Measurements from ENCODE around the gene REM2. TPM values are rescaled to one million over a fixed set of nuclear protein-coding genes. Genes with fewer than 3 reads are reported as not detected.
A peak's percentile ranks its signal among the peaks of the same experiment; 100 is the strongest.
"Not testable (repeated sequence)": the region's sequence is repeated elsewhere in the genome, so short reads cannot be mapped to it uniquely, and the experiment has no call there.

Gene REM2
- total RNA-seq, 1 experiment from 2014 or later = 0.73 TPM

DNA sequence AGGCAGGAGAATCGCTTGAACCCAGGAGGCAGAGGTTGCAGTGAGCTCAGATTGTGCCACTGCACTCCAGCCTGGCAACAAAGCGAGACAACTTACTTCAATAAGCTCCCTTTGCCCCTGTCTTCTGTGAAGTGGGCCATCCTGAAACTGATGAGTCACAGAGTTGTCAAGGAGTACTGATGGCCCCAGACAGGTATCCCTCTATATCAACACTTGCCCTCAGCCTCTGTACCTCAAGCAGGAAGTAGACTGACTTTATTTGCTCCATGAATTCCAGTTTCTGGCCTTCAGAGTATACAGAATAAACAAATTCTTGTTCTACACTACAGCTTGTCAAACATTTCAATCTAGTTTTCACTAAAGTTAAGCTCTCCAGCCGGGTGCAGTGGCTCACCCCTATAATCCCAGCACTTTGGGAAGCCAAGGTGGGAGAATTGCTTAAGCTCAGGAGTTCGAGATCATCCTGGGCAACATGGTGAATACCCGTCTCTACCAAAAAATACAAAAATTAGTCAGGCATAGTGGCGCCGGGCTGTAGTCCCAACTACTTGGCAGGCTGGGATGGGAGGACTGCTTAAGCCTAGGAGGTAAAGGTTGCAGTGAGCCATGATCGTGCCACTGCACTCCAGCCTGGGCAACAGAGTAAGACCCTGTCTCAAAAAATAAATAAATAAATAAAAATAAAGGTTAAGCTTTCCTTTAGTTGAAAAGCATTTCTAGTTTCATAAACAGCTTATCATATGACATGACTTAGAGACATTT, 27.9 kb upstream of the REM2 start:
- Histone ChIP-seq H3K36me3 (replicated peaks; ENCODE audit: control insufficient read depth, insufficient read depth, low read length) (no peaks in the 10 kb centered on the region), H3K27me3 (ENCODE audit: control insufficient read depth, insufficient read depth, low read length) (no peaks in the 10 kb centered on the region)
- no peak for DNase-seq

DNA sequence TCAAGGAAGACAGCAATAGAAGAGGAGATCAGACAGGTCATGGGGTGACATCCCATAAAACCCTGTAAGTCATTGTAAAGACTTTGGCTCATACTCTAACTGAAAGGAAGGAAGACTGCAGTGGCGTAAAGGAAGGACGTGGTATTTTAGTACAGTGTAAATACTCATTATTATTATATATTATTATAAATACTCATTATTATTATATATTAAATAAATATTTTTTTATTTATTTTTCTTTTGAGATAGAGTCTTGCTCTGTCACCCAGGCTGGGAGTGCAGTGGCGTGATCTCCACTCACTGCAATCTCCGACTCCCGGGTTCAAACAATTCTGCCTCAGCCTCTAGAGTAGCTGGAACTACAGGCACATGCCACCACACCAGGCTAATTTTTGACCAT, 26.6 kb upstream of the REM2 start:
- Histone ChIP-seq H3K27me3 (ENCODE audit: control insufficient read depth, insufficient read depth, low read length) (no peaks in the 10 kb centered on the region), H3K4me3 (ENCODE audit: insufficient read depth, low read depth, low read length) (no peak overlapping the region), H3K36me3 (replicated peaks; ENCODE audit: control insufficient read depth, insufficient read depth, low read length) (no peaks in the 10 kb centered on the region)
- no peak for DNase-seq

More for the DNA sequence above, 27.9 kb upstream of the REM2 start:
- H3K4me3 ChIP-seq (ENCODE audit: insufficient read depth, low read depth, low read length) = no peak overlapping the region

DNA sequence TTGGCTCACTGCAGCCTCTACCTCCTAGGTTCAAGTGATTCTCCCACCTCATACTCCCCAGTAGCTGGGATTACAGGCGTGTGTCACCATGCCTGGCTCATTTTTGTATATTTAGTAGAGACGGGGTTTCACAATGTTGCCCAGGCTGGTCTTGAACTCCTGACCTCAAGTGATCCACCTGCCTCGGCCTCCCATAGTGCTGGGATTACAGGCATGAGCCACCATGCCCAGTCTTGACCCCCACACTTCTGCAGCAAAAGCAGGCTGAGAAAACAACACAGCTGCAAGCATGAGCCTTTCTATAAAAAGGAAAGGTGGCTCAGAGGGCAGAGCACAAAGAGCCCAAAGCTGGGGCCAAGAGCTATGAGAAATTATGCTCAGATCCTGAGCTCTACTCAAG, 22.6 kb upstream of the REM2 start:
- H3K36me3 ChIP-seq (replicated peaks; ENCODE audit: control insufficient read depth, insufficient read depth, low read length); H3K4me3 ChIP-seq (ENCODE audit: insufficient read depth, low read depth, low read length); DNase-seq; H3K27me3 ChIP-seq (ENCODE audit: control insufficient read depth, insufficient read depth, low read length): not testable (repeated sequence)

DNA sequence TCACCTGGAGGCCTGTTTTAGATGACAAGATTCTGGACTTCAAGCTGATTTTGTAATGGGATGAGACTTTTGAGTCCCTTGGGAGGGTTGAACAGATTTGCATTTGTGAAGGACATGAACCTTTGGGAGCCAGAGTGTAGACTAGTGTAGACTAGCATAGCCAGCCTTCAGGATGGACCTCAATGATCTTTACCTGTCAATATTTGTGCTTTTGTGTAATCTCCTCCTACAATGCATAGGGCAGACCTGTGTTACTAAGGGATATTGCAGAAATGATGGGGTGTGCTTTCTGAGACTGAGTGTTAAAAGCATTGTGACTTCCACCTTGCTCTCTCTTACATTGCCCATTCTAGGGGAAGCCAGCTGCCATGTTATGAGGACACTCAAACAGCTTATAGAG, 21.4 kb upstream of the REM2 start:
- DNase-seq = peak; percentile 0
- Histone ChIP-seq H3K4me3 (ENCODE audit: insufficient read depth, low read depth, low read length) (no peak overlapping the region), H3K36me3 (replicated peaks; ENCODE audit: control insufficient read depth, insufficient read depth, low read length) (no peaks in the 10 kb centered on the region), H3K27me3 (ENCODE audit: control insufficient read depth, insufficient read depth, low read length) (no peaks in the 10 kb centered on the region)

DNA sequence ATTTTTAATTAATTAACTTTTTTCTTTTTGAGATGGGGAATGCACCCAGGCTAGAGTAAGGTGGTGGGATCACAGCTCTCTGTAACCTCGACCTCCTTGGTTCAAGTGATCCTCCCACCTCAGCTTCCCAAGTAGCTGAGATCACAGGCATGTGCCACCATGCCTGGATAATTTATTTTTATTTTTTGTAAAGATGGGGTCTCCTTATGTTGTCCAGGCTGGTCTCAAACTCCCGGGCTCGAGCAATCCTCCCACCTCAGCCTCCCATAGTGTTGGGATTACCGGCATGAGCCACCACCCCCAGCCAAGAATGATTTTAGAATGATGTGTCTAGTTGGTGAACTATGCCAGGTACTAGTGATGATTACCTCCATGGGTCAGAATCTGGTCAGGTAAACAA, 18.0 kb upstream of the REM2 start:
- Histone ChIP-seq H3K27me3 (ENCODE audit: control insufficient read depth, insufficient read depth, low read length) (no peaks in the 10 kb centered on the region), H3K4me3 (ENCODE audit: insufficient read depth, low read depth, low read length) (no peak overlapping the region), H3K36me3 (replicated peaks; ENCODE audit: control insufficient read depth, insufficient read depth, low read length) (no peaks in the 10 kb centered on the region)
- no peak for DNase-seq

DNA sequence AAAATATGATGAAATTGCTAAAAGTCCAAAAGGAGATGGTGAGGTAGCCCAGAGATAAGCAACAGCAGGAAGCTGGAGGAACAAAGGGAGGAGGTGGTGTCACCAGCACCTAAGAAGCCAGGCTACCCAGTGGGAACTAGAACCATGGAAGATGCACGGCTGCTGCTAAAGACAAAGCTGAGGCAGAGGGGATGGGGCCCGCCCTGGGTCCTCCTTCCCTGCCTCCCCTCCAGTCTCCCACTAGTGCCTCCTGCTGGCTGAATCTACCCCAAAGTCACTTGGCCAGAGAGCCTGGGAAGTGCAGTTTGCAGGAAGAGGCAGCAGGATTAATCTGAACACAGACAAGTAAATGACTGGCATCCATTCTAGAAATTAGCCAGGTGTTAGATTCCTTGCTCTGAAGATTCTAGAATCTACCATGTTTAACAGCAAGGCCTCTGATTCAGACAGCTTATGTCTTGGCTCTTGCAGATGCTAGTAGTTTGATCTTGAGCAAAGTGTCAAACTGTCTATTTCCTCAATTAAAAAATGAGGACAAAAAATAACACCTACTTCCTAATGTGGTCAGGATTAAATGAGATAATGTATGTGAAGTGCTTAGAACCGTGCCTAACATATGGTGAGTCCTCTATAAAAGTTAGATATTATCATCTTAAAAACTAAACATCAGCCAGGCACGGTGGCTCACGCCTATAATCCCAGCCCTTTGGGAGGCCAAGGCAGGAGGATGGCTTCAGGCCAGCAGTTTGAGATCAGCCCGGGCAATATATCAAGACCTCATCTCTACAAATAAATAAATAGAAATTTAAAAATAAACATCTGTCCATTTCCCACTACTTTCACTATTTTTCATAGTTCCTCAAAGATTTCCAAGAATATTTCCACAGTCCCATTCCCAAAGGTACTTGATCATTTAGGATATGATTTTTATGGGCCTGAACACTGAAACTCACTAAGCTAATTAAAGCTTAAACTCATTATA, 17.3 kb upstream of the REM2 start:
- Histone ChIP-seq H3K36me3 (replicated peaks; ENCODE audit: control insufficient read depth, insufficient read depth, low read length) (no peaks in the 10 kb centered on the region), H3K27me3 (ENCODE audit: control insufficient read depth, insufficient read depth, low read length) (no peaks in the 10 kb centered on the region), H3K4me3 (ENCODE audit: insufficient read depth, low read depth, low read length) (no peak overlapping the region)
- peak; percentile 89 for DNase-seq

DNA sequence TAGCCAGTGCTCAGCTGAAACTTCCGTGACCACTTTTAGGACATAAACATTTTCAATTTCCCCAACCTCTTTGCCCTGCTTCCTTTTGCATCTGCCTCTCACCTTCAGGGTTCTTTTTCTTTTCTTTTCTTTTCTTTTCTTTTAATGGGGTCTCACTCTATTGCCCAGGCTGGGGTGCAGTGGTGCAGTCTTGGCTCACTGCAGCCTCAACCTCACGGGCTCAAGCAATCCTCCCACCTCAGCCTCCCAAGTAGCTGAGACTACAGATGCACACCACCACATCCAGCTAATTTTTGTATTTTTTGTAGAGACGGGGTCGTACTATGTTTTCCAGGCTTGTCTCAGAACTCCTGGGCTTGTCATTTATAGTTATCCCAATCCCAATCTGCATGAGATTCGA, 16.1 kb upstream of the REM2 start:
- no peak for DNase-seq
- no peaks in the 10 kb centered on the region for H3K36me3 ChIP-seq (replicated peaks; ENCODE audit: control insufficient read depth, insufficient read depth, low read length)
- no peak overlapping the region for H3K4me3 ChIP-seq (ENCODE audit: insufficient read depth, low read depth, low read length)
- H3K27me3 ChIP-seq (ENCODE audit: control insufficient read depth, insufficient read depth, low read length) = no peaks in the 10 kb centered on the region

DNA sequence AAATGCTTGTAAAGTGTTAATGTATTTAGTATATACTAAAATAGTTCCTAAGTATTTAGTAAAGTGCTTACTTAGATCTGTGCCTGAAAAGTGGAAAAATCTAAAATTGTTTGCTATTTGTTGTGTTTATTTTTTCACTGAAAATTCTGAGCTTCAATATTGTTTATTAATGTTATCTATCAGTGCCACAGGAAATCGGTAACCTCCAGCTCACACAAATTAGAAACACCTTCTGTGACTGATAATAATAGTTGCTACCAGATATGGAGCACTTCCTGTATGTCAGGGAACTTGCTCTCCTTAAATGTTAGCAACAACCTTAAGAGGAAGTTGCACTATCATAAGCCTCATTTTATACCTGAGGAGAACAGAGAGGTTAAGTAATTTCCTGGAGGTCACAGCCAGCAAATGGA, 12.2 kb upstream of the REM2 start:
- H3K4me3 ChIP-seq (ENCODE audit: insufficient read depth, low read depth, low read length) = peak overlapping the region; percentile 86
- peaks cover 2% of the 10 kb centered on the region for H3K36me3 ChIP-seq (replicated peaks; ENCODE audit: control insufficient read depth, insufficient read depth, low read length)
- DNase-seq = no peak
- H3K27me3 ChIP-seq (ENCODE audit: control insufficient read depth, insufficient read depth, low read length) = no peaks in the 10 kb centered on the region

DNA sequence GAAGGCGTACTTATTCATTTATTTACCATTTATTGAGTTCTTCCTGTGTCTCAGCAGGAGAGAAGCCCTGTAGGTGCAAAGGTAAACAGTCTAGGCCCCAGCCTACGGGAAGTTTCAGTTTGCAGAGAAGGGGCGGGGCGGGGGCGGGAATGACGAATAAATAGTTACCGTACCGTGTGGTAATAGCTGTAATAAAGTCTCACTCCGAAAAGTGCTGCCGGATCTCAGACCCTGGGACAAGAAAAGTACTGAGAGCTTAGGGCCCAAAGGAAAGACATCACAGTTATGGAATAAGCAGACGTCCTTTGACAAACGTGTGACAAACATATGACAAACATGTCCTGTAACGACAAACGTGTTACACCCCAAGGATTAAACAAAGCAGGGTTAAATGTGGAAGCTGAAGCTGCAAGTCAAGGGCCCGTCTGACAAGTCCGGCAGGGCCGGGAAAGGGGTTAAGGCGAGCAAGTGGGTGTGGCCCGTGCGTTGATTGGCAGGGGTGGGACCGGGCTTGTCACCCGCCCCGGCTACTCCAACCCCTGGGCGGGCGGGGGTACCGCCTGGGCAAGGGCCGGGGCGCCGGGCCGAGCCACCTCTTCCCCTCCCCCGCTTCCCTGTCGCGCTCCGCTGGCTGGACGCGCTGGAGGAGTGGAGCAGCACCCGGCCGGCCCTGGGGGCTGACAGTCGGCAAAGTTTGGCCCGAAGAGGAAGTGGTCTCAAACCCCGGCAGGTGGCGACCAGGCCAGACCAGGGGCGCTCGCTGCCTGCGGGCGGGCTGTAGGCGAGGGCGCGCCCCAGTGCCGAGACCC, 11.6 kb upstream of the REM2 start, which contains the start of gene LRP10:
TSS of gene LRP10 (plus strand) at position 517 of the 809 bp plus-strand sequence. CDS start 564 bp downstream, outside the sequence.
- H3K27me3 ChIP-seq (ENCODE audit: control insufficient read depth, insufficient read depth, low read length) = no peaks in the 10 kb centered on the region
- peak; percentile 98 for DNase-seq
- H3K4me3 ChIP-seq (ENCODE audit: insufficient read depth, low read depth, low read length) = peak within 1 kb of the TSS; percentile 86
- H3K36me3 ChIP-seq (replicated peaks; ENCODE audit: control insufficient read depth, insufficient read depth, low read length) = peaks cover 2% of the 10 kb centered on the region

DNA sequence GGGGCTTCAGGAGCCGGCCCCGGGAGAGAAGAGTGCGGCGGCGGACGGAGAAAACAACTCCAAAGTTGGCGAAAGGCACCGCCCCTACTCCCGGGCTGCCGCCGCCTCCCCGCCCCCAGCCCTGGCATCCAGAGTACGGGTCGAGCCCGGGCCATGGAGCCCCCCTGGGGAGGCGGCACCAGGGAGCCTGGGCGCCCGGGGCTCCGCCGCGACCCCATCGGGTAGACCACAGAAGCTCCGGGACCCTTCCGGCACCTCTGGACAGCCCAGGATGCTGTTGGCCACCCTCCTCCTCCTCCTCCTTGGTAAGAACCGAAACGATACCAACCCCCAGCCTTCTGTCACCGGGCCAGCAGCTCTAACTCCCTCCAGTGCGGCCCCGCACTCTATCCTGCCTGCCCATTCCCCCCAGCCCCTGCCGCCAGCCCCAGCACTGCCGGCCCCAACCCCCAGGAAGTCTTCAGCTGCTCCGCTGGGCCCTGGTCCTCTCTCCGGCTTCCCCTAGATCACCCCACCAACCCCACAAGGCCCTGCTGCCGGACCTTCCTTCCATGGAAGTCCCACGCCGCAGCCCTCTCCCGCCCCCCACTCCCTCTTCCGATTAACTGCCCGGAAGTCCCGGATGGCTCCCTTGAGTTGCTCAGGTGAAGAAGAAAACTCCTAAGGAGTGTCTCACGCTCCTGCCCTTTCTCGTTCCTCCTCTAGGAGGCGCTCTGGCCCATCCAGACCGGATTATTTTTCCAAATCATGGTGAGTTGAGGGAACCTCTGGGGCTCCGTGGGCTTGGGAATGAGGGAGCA, 10.8 kb upstream of the REM2 start:
- H3K36me3 ChIP-seq (replicated peaks; ENCODE audit: control insufficient read depth, insufficient read depth, low read length) = peaks cover 2% of the 10 kb centered on the region
- H3K4me3 ChIP-seq (ENCODE audit: insufficient read depth, low read depth, low read length) = peak overlapping the region; percentile 86
- peak; percentile 94 for DNase-seq
- no peaks in the 10 kb centered on the region for H3K27me3 ChIP-seq (ENCODE audit: control insufficient read depth, insufficient read depth, low read length)

DNA sequence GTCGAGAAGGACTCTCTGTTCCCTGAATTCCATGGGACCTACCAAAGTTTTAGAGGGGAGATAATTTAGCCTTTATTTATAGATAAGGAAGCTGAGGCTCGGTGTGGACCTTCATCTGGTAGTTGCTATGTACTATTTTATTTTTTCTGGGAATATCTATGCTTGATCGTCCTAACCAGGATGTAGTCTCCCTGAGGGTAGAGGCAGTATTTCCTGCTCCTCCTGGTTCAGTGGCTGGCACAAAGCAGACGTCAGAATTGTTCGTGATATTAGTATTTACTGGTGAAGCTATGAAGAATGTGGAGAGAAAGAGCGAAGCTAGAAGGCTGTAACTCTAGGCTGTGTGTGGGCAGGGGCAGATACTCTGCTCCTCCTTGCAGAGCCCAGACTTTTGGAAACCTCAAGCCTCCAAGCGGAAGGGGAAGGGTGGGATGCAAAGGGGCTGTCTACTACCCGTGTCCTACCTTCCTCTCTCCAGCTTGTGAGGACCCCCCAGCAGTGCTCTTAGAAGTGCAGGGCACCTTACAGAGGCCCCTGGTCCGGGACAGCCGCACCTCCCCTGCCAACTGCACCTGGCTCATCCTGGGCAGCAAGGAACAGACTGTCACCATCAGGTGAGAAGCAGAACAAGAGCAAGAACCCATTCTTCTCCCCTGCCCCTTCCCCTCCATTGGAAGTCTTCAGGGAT, 10.0 kb upstream of the REM2 start:
- Histone ChIP-seq H3K36me3 (replicated peaks; ENCODE audit: control insufficient read depth, insufficient read depth, low read length) (peaks cover 3% of the 10 kb centered on the region), H3K4me3 (ENCODE audit: insufficient read depth, low read depth, low read length) (0 out of 2 replicates have a peak overlapping the region, but pooled peaks have one; percentile 4), H3K27me3 (ENCODE audit: control insufficient read depth, insufficient read depth, low read length) (no peaks in the 10 kb centered on the region)
- DNase-seq = no peak

DNA sequence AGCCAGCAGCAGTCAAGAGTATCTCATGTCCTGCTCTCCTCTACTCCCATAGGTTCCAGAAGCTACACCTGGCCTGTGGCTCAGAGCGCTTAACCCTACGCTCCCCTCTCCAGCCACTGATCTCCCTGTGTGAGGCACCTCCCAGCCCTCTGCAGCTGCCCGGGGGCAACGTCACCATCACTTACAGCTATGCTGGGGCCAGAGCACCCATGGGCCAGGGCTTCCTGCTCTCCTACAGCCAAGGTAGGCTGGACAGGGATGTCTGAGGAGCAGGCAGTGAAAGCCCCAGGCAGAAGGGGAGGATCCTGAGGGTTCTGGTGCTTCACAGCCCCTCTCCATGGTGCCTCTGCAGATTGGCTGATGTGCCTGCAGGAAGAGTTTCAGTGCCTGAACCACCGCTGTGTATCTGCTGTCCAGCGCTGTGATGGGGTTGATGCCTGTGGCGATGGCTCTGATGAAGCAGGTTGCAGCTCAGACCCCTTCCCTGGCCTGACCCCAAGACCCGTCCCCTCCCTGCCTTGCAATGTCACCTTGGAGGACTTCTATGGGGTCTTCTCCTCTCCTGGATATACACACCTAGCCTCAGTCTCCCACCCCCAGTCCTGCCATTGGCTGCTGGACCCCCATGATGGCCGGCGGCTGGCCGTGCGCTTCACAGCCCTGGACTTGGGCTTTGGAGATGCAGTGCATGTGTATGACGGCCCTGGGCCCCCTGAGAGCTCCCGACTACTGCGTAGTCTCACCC, 7.8 kb upstream of the REM2 start:
- DNase-seq = peak; percentile 13
- peaks cover 4% of the 10 kb centered on the region for H3K36me3 ChIP-seq (replicated peaks; ENCODE audit: control insufficient read depth, insufficient read depth, low read length)
- H3K4me3 ChIP-seq (ENCODE audit: insufficient read depth, low read depth, low read length) = no peak overlapping the region
- H3K27me3 ChIP-seq (ENCODE audit: control insufficient read depth, insufficient read depth, low read length) = no peaks in the 10 kb centered on the region
